ENCODE measurements around the gene COBL.

- no peak for TF ChIP-seq SUZ12 (IDR thresholded peaks at IDR 0.05)
- TF ChIP-seq, protein P1, sequence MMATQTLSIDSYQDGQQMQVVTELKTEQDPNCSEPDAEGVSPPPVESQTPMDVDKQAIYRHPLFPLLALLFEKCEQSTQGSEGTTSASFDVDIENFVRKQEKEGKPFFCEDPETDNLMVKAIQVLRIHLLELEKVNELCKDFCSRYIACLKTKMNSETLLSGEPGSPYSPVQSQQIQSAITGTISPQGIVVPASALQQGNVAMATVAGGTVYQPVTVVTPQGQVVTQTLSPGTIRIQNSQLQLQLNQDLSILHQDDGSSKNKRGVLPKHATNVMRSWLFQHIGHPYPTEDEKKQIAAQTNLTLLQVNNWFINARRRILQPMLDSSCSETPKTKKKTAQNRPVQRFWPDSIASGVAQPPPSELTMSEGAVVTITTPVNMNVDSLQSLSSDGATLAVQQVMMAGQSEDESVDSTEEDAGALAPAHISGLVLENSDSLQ (IDR thresholded peaks at IDR 0.05), result no peak
- TF ChIP-seq BHLHE40 (IDR thresholded peaks at IDR 0.05; ENCODE audit: borderline replicate concordance), result no peak
- TF ChIP-seq ELF4 (IDR thresholded peaks at IDR 0.05), result no peak
- TF ChIP-seq FOXK2 (IDR thresholded peaks at IDR 0.05), result no peak
- TF ChIP-seq FOXA1 (IDR thresholded peaks at IDR 0.05), result no peak
- no peak for TF ChIP-seq SP1 (IDR thresholded peaks at IDR 0.05)
- no peak for TF ChIP-seq NFRKB (IDR thresholded peaks at IDR 0.05)
- TF ChIP-seq TARDBP (IDR thresholded peaks at IDR 0.05), result no peak
- TF ChIP-seq FOXM1 (IDR thresholded peaks at IDR 0.05; ENCODE audit: borderline replicate concordance), result no peak
- no peak for TF ChIP-seq HDGF (IDR thresholded peaks at IDR 0.05; ENCODE audit: borderline replicate concordance)
- TF ChIP-seq ARNT (IDR thresholded peaks at IDR 0.05), result no peak
Measured at GRCh38 chr7:51102828-51103227, 213.8 kb downstream of the COBL start.
